Measurements from ENCODE around the gene DRD4. TPM values are rescaled to one million over a fixed set of nuclear protein-coding genes. Genes with fewer than 3 reads are reported as not detected.

The DRD4 gene
- 0.10 TPM for total RNA-seq

GRCh38 chr11:636511-637332 lies at the start of gene DRD4:
TSS of gene DRD4 (plus strand) at chr11:637269. CDS start at chr11:637305, 36 bp downstream.
- no peak within 1 kb of the TSS for H3K4me3 ChIP-seq (ENCODE audit: low read length)
- H3K9me3 ChIP-seq (ENCODE audit: low read depth, low read length) = no peaks in the 10 kb centered on the region
- H3K4me1 ChIP-seq (ENCODE audit: insufficient read depth, low read length) = peaks cover 11% of the 10 kb centered on the region
- peaks cover 24% of the 10 kb centered on the region for H3K27me3 ChIP-seq (ENCODE audit: insufficient read depth, low read length)

GRCh38 chr11:587546-587945 lies 49.5 kb upstream of the DRD4 start:
- Histone ChIP-seq H3K27me3 (ENCODE audit: insufficient read depth, low read length) (no peaks in the 10 kb centered on the region), H3K4me3 (ENCODE audit: low read length) (no peak overlapping the region), H3K9me3 (ENCODE audit: low read depth, low read length) (no peaks in the 10 kb centered on the region), H3K4me1 (ENCODE audit: insufficient read depth, low read length) (peaks cover 23% of the 10 kb centered on the region)

GRCh38 chr11:587978-588380 lies 49.1 kb upstream of the DRD4 start:
- Histone ChIP-seq H3K27me3 (ENCODE audit: insufficient read depth, low read length) (no peaks in the 10 kb centered on the region), H3K9me3 (ENCODE audit: low read depth, low read length) (no peaks in the 10 kb centered on the region), H3K4me3 (ENCODE audit: low read length) (no peak overlapping the region), H3K4me1 (ENCODE audit: insufficient read depth, low read length) (peaks cover 23% of the 10 kb centered on the region)

- Histone ChIP-seq H3K9me3 (ENCODE audit: low read depth, low read length) (no peaks in the 10 kb centered on the region), H3K4me1 (ENCODE audit: insufficient read depth, low read length) (peaks cover 23% of the 10 kb centered on the region), H3K27me3 (ENCODE audit: insufficient read depth, low read length) (no peaks in the 10 kb centered on the region), H3K4me3 (ENCODE audit: low read length) (no peak overlapping the region)
Measured at GRCh38 chr11:589798-590197, 47.3 kb upstream of the DRD4 start.

- Histone ChIP-seq H3K4me3 (ENCODE audit: low read length) (no peak overlapping the region), H3K9me3 (ENCODE audit: low read depth, low read length) (no peaks in the 10 kb centered on the region), H3K4me1 (ENCODE audit: insufficient read depth, low read length) (peaks cover 23% of the 10 kb centered on the region), H3K27me3 (ENCODE audit: insufficient read depth, low read length) (no peaks in the 10 kb centered on the region)
Measured at GRCh38 chr11:590997-591396, 46.1 kb upstream of the DRD4 start.

- Histone ChIP-seq H3K9me3 (ENCODE audit: low read depth, low read length) (no peaks in the 10 kb centered on the region), H3K4me1 (ENCODE audit: insufficient read depth, low read length) (peaks cover 11% of the 10 kb centered on the region), H3K27me3 (ENCODE audit: insufficient read depth, low read length) (no peaks in the 10 kb centered on the region), H3K4me3 (ENCODE audit: low read length) (no peak overlapping the region)
Measured at GRCh38 chr11:592501-592900, 44.6 kb upstream of the DRD4 start.

GRCh38 chr11:592918-593317 lies 44.2 kb upstream of the DRD4 start:
- no peaks in the 10 kb centered on the region for H3K27me3 ChIP-seq (ENCODE audit: insufficient read depth, low read length)
- no peak overlapping the region for H3K4me3 ChIP-seq (ENCODE audit: low read length)
- peaks cover 7% of the 10 kb centered on the region for H3K4me1 ChIP-seq (ENCODE audit: insufficient read depth, low read length)
- H3K9me3 ChIP-seq (ENCODE audit: low read depth, low read length) = no peaks in the 10 kb centered on the region

GRCh38 chr11:593347-593746 lies 43.7 kb upstream of the DRD4 start:
- no peak overlapping the region for H3K4me3 ChIP-seq (ENCODE audit: low read length)
- H3K27me3 ChIP-seq (ENCODE audit: insufficient read depth, low read length) = no peaks in the 10 kb centered on the region
- no peaks in the 10 kb centered on the region for H3K9me3 ChIP-seq (ENCODE audit: low read depth, low read length)
- peaks cover 3% of the 10 kb centered on the region for H3K4me1 ChIP-seq (ENCODE audit: insufficient read depth, low read length)

GRCh38 chr11:595400-595799 lies 41.7 kb upstream of the DRD4 start:
- H3K4me1 ChIP-seq (ENCODE audit: insufficient read depth, low read length) = no peaks in the 10 kb centered on the region
- no peaks in the 10 kb centered on the region for H3K27me3 ChIP-seq (ENCODE audit: insufficient read depth, low read length)
- no peaks in the 10 kb centered on the region for H3K9me3 ChIP-seq (ENCODE audit: low read depth, low read length)
- no peak overlapping the region for H3K4me3 ChIP-seq (ENCODE audit: low read length)

GRCh38 chr11:596374-596773 lies 40.7 kb upstream of the DRD4 start:
- Histone ChIP-seq H3K4me3 (ENCODE audit: low read length) (no peak overlapping the region), H3K4me1 (ENCODE audit: insufficient read depth, low read length) (no peaks in the 10 kb centered on the region), H3K9me3 (ENCODE audit: low read depth, low read length) (no peaks in the 10 kb centered on the region), H3K27me3 (ENCODE audit: insufficient read depth, low read length) (no peaks in the 10 kb centered on the region)

- Histone ChIP-seq H3K4me3 (ENCODE audit: low read length) (no peak overlapping the region), H3K4me1 (ENCODE audit: insufficient read depth, low read length) (no peaks in the 10 kb centered on the region), H3K27me3 (ENCODE audit: insufficient read depth, low read length) (no peaks in the 10 kb centered on the region), H3K9me3 (ENCODE audit: low read depth, low read length) (no peaks in the 10 kb centered on the region)
Measured at GRCh38 chr11:597166-597725, 39.8 kb upstream of the DRD4 start.

- no peak overlapping the region for H3K4me3 ChIP-seq (ENCODE audit: low read length)
- H3K4me1 ChIP-seq (ENCODE audit: insufficient read depth, low read length) = no peaks in the 10 kb centered on the region
- no peaks in the 10 kb centered on the region for H3K27me3 ChIP-seq (ENCODE audit: insufficient read depth, low read length)
- H3K9me3 ChIP-seq (ENCODE audit: low read depth, low read length) = no peaks in the 10 kb centered on the region
Measured at GRCh38 chr11:598005-598680, 38.9 kb upstream of the DRD4 start.

- Histone ChIP-seq H3K27me3 (ENCODE audit: insufficient read depth, low read length) (no peaks in the 10 kb centered on the region), H3K4me1 (ENCODE audit: insufficient read depth, low read length) (no peaks in the 10 kb centered on the region), H3K4me3 (ENCODE audit: low read length) (no peak overlapping the region), H3K9me3 (ENCODE audit: low read depth, low read length) (no peaks in the 10 kb centered on the region)
Measured at GRCh38 chr11:601573-602245, 35.4 kb upstream of the DRD4 start.

GRCh38 chr11:603154-603553 lies 33.9 kb upstream of the DRD4 start:
- H3K27me3 ChIP-seq (ENCODE audit: insufficient read depth, low read length) = no peaks in the 10 kb centered on the region
- no peak overlapping the region for H3K4me3 ChIP-seq (ENCODE audit: low read length)
- H3K9me3 ChIP-seq (ENCODE audit: low read depth, low read length) = no peaks in the 10 kb centered on the region
- no peaks in the 10 kb centered on the region for H3K4me1 ChIP-seq (ENCODE audit: insufficient read depth, low read length)

All from mononuclear cell (primary cell).